Lung (tissue), 12 donors: ENCODE measurements around the gene IP6K3. TPM values are rescaled to one million over a fixed set of nuclear protein-coding genes. Genes with fewer than 3 reads are reported as not detected.

Source experiments
- ATAC-seq: fragments of 200-7000 bp; cut with Tn5 transposase; one replicate; pipeline ENCODE4 v1.9.1; 2020; ENCODE audit warnings: moderate number of reproducible peaks; ENCODE audit not compliant: insufficient read depth, low FRiP score
- DNase-seq, 3 donors: peaks; one replicate each; pipeline ENCODE4 v3.0.0-alpha.2; 2013 to 2017
- H3K27ac ChIP-seq, 2 donors: one replicate each; pipeline ENCODE4 v1.5.1; 2013; ENCODE audit warnings: mild to moderate bottlenecking in 2 of 2, moderate library complexity in 2 of 2, control low read depth in 1 of 2, inconsistent platforms in 1 of 2, low read depth in 1 of 2, low read length in 1 of 2
- H3K27me3 ChIP-seq, 3 donors: one replicate each; pipeline ENCODE4 v1.5.1; 2013; ENCODE audit warnings: low read length in 2 of 3; ENCODE audit not compliant: control insufficient read depth in 3 of 3, insufficient read depth in 3 of 3
- H3K36me3 ChIP-seq, 4 donors: one replicate each; pipeline ENCODE4 v1.5.1; 2013; ENCODE audit warnings: low read length in 4 of 4, mild to moderate bottlenecking in 1 of 4, moderate library complexity in 1 of 4; ENCODE audit not compliant: control insufficient read depth in 4 of 4, insufficient read depth in 4 of 4
- H3K4me1 ChIP-seq, 5 donors: one replicate each; pipeline ENCODE4 v1.5.1; 2013; ENCODE audit warnings: low read length in 5 of 5, mild to moderate bottlenecking in 2 of 5, moderate library complexity in 1 of 5; ENCODE audit not compliant: control insufficient read depth in 5 of 5, insufficient read depth in 5 of 5
- H3K4me3 ChIP-seq: one replicate; pipeline ENCODE4 v1.5.1; 2013; ENCODE audit warnings: mild to moderate bottlenecking, control low read depth, moderate library complexity
- H3K9ac ChIP-seq, 2 donors: one replicate each; pipeline ENCODE4 v1.5.1; 2013; ENCODE audit warnings: low read length in 2 of 2, control low read depth in 1 of 2; ENCODE audit not compliant: insufficient read depth in 1 of 2
- H3K9me3 ChIP-seq, 4 donors: one replicate each; pipeline ENCODE4 v1.5.1; 2013; ENCODE audit warnings: low read length in 3 of 4, mild to moderate bottlenecking in 1 of 4, moderate library complexity in 1 of 4; ENCODE audit not compliant: control insufficient read depth in 4 of 4, insufficient read depth in 3 of 4
- WGBS, 2 donors: extraction: QIAGEN DNeasy Blood & Tissue Kit; methylation state at CpG; one replicate each; pipeline ENCODE4 v1.1.7; 2013; 5-methylcytosine and 5-hydroxymethylcytosine counted together
- polyA plus RNA-seq, 2 donors: library from polyadenylated mRNA; stranded (reverse); fragments of 200-250 nt; gene quantifications; one replicate each; pipeline ENCODE4 v1.2.1, GENCODE V29; 2013
- total RNA-seq, 2 donors: library from RNA; depleted of rRNA in 1 of 2; stranded (reverse); fragments of >200 nt in 1 of 2; gene quantifications; one replicate each; pipeline ENCODE4 v1.2.1, GENCODE V29; 2014 to 2021
- TF ChIP-seq, protein P1 (sequence below): IDR thresholded peaks from 2 replicates; pipeline ENCODE4 v1.5.1; 2012; ENCODE audit warnings: mild to moderate bottlenecking; ENCODE audit errors: control extremely low read depth, extremely low read depth
- donor health status: control.
- donor health status: control.
- donor health status: Bipolar disorder and iron deficiency.
- donor health status: healthy.
- donor health status: DM: yes; HTN: yes; CAD: no.

The IP6K3 gene
- total and polyA plus RNA-seq, 4 donors: 1.3 to 3.9 (median 2.5) TPM

DNA sequence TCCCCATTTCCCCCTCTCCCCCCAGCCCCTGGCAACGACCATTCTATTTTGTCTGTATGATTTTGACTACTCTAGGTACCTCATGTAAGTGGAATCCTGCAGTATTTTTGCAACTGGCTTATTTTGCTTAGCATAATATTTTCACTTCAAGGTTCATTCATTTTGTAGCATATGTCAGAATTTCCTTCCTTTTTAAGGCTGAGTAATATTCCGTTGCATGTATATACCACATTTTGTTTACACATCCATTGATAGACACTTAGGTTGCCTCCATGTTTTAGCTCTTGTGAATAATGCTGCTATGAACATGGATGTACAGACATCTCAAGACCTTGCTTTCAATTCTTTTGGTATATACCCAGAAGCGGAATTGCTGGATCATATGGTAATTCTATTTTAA is 33.8 kb downstream of the IP6K3 start:
- peaks cover 6 to 45% (median 17%) of the 10 kb centered on the region in 5 donors for H3K4me1 ChIP-seq
- H3K27ac ChIP-seq: no peak overlapping the region
- TF ChIP-seq, protein P1, sequence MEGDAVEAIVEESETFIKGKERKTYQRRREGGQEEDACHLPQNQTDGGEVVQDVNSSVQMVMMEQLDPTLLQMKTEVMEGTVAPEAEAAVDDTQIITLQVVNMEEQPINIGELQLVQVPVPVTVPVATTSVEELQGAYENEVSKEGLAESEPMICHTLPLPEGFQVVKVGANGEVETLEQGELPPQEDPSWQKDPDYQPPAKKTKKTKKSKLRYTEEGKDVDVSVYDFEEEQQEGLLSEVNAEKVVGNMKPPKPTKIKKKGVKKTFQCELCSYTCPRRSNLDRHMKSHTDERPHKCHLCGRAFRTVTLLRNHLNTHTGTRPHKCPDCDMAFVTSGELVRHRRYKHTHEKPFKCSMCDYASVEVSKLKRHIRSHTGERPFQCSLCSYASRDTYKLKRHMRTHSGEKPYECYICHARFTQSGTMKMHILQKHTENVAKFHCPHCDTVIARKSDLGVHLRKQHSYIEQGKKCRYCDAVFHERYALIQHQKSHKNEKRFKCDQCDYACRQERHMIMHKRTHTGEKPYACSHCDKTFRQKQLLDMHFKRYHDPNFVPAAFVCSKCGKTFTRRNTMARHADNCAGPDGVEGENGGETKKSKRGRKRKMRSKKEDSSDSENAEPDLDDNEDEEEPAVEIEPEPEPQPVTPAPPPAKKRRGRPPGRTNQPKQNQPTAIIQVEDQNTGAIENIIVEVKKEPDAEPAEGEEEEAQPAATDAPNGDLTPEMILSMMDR: no peak
- H3K27me3 ChIP-seq: no peaks in the 10 kb centered on the region
- no peak overlapping the region for H3K9ac ChIP-seq
- H3K36me3 ChIP-seq: peaks cover 0 to 8% (median 3%) of the 10 kb centered on the region in 4 donors
- 78 to 83% methylated on average over 3 of the region's 3 CpGs for WGBS, 2 donors
- ATAC-seq (no peak), DNase-seq (no peak)
- no peaks in the 10 kb centered on the region for H3K9me3 ChIP-seq
- no peak overlapping the region for H3K4me3 ChIP-seq

GRCh38 chr6:33711140-33712129 is 35.3 kb downstream of the IP6K3 start, which contains the start of gene UQCC2:
Gene UQCC2 (minus strand): TSS chr6:33711700. CDS start chr6:33711686, 14 bp downstream.
- Histone ChIP-seq H3K36me3 (peaks cover 0 to 8% (median 3%) of the 10 kb centered on the region in 4 donors), H3K27me3 (no peaks in the 10 kb centered on the region), H3K4me3 (peak within 1 kb of the TSS; percentile 91), H3K4me1 (peaks cover 6 to 31% (median 10%) of the 10 kb centered on the region in 5 donors), H3K27ac (peak within 1 kb of the TSS; percentile 91 to 97), H3K9ac (peak within 1 kb of the TSS in 1 of 2 donors; percentile 62), H3K9me3 (no peaks in the 10 kb centered on the region)
- DNase-seq: peak; percentile 98 to 99 (median 99)
- peak; percentile 93 for ATAC-seq
- WGBS, 2 donors: 1 to 3% methylated on average over 66 to 73 of the region's 73 CpGs
- TF ChIP-seq, protein P1: peak; percentile 76

GRCh38 chr6:33710296-33711121 is 36.2 kb downstream of the IP6K3 start:
- Histone ChIP-seq H3K4me3 (peak overlapping the region; percentile 91), H3K9me3 (no peaks in the 10 kb centered on the region), H3K4me1 (peaks cover 6 to 28% (median 9%) of the 10 kb centered on the region in 5 donors), H3K9ac (peak overlapping the region in 1 of 2 donors; percentile 59), H3K36me3 (peaks cover 0 to 8% (median 3%) of the 10 kb centered on the region in 4 donors), H3K27me3 (no peaks in the 10 kb centered on the region), H3K27ac (peak overlapping the region in 1 of 2 donors; percentile 91)
- TF ChIP-seq, protein P1: no peak
- DNase-seq (no peak), ATAC-seq (no peak)
- WGBS, 2 donors: 81 to 84% methylated on average over 15 of the region's 15 CpGs
